Neural progenitor cell (in vitro differentiated cells): ENCODE measurements around the gene MTX1.

ENCODE experiments used
- CTCF ChIP-seq: fragments of 200-600 bp; sonication (generic); IDR thresholded peaks from 2 replicates; pipeline ENCODE4 v1.5.1; 2017; ENCODE audit warnings: antibody characterized with exemption, mild to moderate bottlenecking
- EZH2phosphoT487 ChIP-seq: fragments of 200-600 bp; sonication (generic); IDR thresholded peaks from 2 replicates; pipeline ENCODE4 v1.6.1; 2017; ENCODE audit warnings: antibody characterized with exemption

DNA sequence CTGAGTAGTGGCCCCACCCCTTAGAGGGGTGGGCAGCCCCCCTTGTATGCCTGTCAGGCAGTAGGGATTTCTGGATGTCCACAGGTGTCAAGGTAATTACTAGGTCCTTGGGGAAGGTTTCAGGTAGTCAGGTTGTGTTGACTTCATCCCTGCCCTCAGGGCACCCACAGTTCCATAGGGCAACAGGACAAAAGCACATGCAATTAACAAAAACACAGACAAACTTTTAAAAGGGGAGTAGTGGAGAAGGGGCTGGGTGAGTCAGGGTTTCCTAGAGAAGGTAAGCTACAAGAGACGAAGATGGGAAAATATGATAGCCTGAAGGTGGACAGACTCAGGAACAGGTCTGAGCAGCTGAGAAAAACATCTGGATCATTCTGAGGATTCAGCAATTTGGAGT lies 49.5 kb upstream of the MTX1 start:
- TF ChIP-seq CTCF (no peak), EZH2phosphoT487 (no peak)
